ENCODE results near the gene NFIB. TPM values are rescaled to one million over a fixed set of nuclear protein-coding genes. Genes with fewer than 3 reads are reported as not detected.
A peak's percentile ranks its signal among the peaks of the same experiment; 100 is the strongest.

NFIB gene
- total RNA-seq, 1 donor from 2014 or later, result 9.4 TPM

DNA sequence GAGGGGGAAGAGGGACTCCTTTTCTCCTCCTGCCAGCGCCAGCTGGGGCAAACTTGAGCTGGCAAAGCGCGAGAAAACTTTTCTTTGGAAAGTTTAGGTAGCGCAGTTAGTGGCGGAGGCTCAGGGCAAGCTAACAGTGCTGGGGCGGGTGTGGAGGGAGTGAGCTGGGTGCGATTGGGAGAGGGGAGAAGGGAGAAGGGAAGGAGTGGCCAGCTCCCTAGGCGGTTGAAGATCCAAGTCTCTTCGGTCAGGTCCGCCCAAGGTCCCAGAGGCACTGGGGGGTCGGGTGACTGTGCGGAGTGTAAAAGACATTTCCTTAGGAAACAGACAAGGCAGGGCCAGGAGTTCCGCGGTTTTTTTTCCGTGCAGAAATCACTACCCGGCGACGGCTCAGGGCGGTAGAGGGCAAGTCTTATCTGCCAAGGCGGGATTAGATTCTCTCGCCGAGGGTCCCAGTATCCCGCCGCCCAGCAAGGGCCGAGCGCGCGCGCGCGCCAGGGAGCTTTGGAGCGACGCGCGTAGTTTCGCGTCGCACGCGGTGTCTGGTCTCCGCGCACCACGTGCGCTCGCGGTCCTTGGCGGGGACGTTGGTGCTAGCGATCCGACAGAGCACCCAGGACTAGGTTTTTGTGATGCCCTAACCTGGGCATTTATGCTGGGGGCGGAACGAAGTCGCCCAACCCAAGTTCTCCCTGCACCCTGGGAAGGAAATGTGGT, 33.6 kb upstream of the NFIB start:
- FAIRE-seq, result no peak
- H3K27ac Mint-ChIP-seq (ENCODE audit: unreplicated experiment), result no peak overlapping the region
- Histone ChIP-seq H3K4me3 (ENCODE audit: insufficient read depth, low read depth, low read length) (peak overlapping the region; percentile 35), H3K9me3 (ENCODE audit: insufficient read depth, low read depth, low read length) (no peaks in the 10 kb centered on the region), H3K4me1 (ENCODE audit: insufficient read depth, low read length) (peaks cover 36% of the 10 kb centered on the region), H2AFZ (ENCODE audit: low read depth, low read length) (peak overlapping the region; percentile 57), H4K20me1 (ENCODE audit: insufficient read depth, low read length) (no peaks in the 10 kb centered on the region), H3K36me3 (ENCODE audit: insufficient read depth, low read length) (no peaks in the 10 kb centered on the region), H3K27ac (ENCODE audit: low read depth, low read length) (peak overlapping the region; percentile 21), H3K79me2 (ENCODE audit: insufficient read depth, low read length) (peaks cover 28% of the 10 kb centered on the region), H3K9ac (ENCODE audit: low read length) (peak overlapping the region; percentile 62), H3K4me2 (ENCODE audit: low read length) (peak overlapping the region; percentile 80), H3K27me3 (ENCODE audit: insufficient read depth, low read length) (peaks cover 93% of the 10 kb centered on the region)
- H3K4me1 Mint-ChIP-seq (ENCODE audit: low read depth, unreplicated experiment), result peaks cover 3% of the 10 kb centered on the region
- no peak for DNase-seq (ENCODE audit: low read depth)
- no peaks in the 10 kb centered on the region for H3K36me3 Mint-ChIP-seq (ENCODE audit: low read depth, unreplicated experiment)
- H3K27me3 Mint-ChIP-seq (ENCODE audit: low read depth, unreplicated experiment), result peaks cover 51% of the 10 kb centered on the region
- TF ChIP-seq, protein P1, sequence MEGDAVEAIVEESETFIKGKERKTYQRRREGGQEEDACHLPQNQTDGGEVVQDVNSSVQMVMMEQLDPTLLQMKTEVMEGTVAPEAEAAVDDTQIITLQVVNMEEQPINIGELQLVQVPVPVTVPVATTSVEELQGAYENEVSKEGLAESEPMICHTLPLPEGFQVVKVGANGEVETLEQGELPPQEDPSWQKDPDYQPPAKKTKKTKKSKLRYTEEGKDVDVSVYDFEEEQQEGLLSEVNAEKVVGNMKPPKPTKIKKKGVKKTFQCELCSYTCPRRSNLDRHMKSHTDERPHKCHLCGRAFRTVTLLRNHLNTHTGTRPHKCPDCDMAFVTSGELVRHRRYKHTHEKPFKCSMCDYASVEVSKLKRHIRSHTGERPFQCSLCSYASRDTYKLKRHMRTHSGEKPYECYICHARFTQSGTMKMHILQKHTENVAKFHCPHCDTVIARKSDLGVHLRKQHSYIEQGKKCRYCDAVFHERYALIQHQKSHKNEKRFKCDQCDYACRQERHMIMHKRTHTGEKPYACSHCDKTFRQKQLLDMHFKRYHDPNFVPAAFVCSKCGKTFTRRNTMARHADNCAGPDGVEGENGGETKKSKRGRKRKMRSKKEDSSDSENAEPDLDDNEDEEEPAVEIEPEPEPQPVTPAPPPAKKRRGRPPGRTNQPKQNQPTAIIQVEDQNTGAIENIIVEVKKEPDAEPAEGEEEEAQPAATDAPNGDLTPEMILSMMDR (IDR thresholded peaks at IDR 0.05; ENCODE audit: insufficient read depth, low read depth, low read length), result no peak
- TF ChIP-seq EZH2 (IDR thresholded peaks at IDR 0.05; ENCODE audit: insufficient read depth, low read length), result peak; percentile 7
- peak overlapping the region; percentile 77 for H3K4me3 Mint-ChIP-seq (ENCODE audit: unreplicated experiment)
- H3K9me3 Mint-ChIP-seq (ENCODE audit: unreplicated experiment), result no peaks in the 10 kb centered on the region

DNA sequence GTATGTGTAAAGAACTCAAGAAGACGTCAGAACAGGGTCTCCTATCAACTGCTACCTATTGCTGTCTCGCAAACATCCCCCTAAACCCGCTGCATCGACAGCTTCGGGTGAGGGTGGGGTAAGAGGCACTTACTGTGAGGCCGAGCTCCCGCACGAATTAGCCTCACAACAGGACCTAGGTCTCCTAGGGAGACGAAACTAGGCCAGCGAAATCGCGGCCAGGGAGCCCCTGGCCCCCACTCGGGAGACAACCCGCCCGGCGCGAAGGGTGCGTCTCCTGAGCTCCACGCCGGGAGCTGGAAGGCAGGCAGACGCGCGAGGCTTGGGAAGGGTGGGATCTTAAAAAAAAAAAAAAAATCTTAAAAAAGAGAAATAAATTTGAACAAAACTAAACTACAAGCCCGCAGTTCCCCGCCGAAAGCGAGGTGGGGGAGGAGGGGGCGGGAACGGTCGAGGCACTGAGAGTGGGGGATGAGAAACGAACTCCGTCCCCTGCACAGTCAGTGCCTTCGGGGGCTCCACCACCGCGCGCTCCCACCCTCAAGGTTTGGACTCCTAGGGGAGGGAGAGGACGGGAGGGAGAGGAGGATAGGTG, 33.0 kb upstream of the NFIB start:
- peaks cover 46% of the 10 kb centered on the region for H3K27me3 Mint-ChIP-seq (ENCODE audit: low read depth, unreplicated experiment)
- Histone ChIP-seq H3K4me1 (ENCODE audit: insufficient read depth, low read length) (peaks cover 33% of the 10 kb centered on the region), H3K4me2 (ENCODE audit: low read length) (peak overlapping the region; percentile 80), H3K9me3 (ENCODE audit: insufficient read depth, low read depth, low read length) (no peaks in the 10 kb centered on the region), H2AFZ (ENCODE audit: low read depth, low read length) (peak overlapping the region; percentile 57), H4K20me1 (ENCODE audit: insufficient read depth, low read length) (no peaks in the 10 kb centered on the region), H3K27ac (ENCODE audit: low read depth, low read length) (peak overlapping the region; percentile 21), H3K27me3 (ENCODE audit: insufficient read depth, low read length) (peaks cover 98% of the 10 kb centered on the region), H3K4me3 (ENCODE audit: insufficient read depth, low read depth, low read length) (peak overlapping the region; percentile 43), H3K79me2 (ENCODE audit: insufficient read depth, low read length) (peaks cover 28% of the 10 kb centered on the region), H3K36me3 (ENCODE audit: insufficient read depth, low read length) (no peaks in the 10 kb centered on the region), H3K9ac (ENCODE audit: low read length) (peak overlapping the region; percentile 62)
- peaks cover 3% of the 10 kb centered on the region for H3K4me1 Mint-ChIP-seq (ENCODE audit: low read depth, unreplicated experiment)
- TF ChIP-seq, protein P1 (IDR thresholded peaks at IDR 0.05; ENCODE audit: insufficient read depth, low read depth, low read length), result no peak
- peak; percentile 39 for TF ChIP-seq EZH2 (IDR thresholded peaks at IDR 0.05; ENCODE audit: insufficient read depth, low read length)
- FAIRE-seq, result no peak
- no peaks in the 10 kb centered on the region for H3K9me3 Mint-ChIP-seq (ENCODE audit: unreplicated experiment)
- H3K36me3 Mint-ChIP-seq (ENCODE audit: low read depth, unreplicated experiment), result no peaks in the 10 kb centered on the region
- H3K4me3 Mint-ChIP-seq (ENCODE audit: unreplicated experiment), result peak overlapping the region; percentile 77
- no peak for DNase-seq (ENCODE audit: low read depth)
- H3K27ac Mint-ChIP-seq (ENCODE audit: unreplicated experiment), result no peak overlapping the region
